ENCODE data around the gene HAO1. TPM values are rescaled to one million over a fixed set of nuclear protein-coding genes. Genes with fewer than 3 reads are reported as not detected.

HAO1 gene
- total RNA-seq, 1 donor, result not detected

- TF ChIP-seq CTCF (IDR thresholded peaks at IDR 0.05; ENCODE audit: extremely low read depth, low read depth, low read length), result no peak
- no peaks in the 10 kb centered on the region for H4K20me1 ChIP-seq (ENCODE audit: insufficient read depth, low read length)
- H3K79me2 ChIP-seq (ENCODE audit: insufficient read depth, low read length), result no peaks in the 10 kb centered on the region
- H3K27me3 ChIP-seq (ENCODE audit: insufficient read depth, low read length), result no peaks in the 10 kb centered on the region
- H3K4me3 ChIP-seq (ENCODE audit: insufficient read depth, low read length), result no peak overlapping the region
- peak overlapping the region; percentile 12 for H3K27ac ChIP-seq (ENCODE audit: low read depth, low read length)
- peaks cover 12% of the 10 kb centered on the region for H3K4me1 ChIP-seq (ENCODE audit: insufficient read depth, low read length)
- H2AFZ ChIP-seq (ENCODE audit: low read length), result no peak overlapping the region
- no peak overlapping the region for H3K4me2 ChIP-seq (ENCODE audit: insufficient read depth, low read length)
- H3K9me3 ChIP-seq (ENCODE audit: low read depth, low read length), result no peaks in the 10 kb centered on the region
- H3K36me3 ChIP-seq (ENCODE audit: insufficient read depth, low read length), result no peaks in the 10 kb centered on the region
- no peak for DNase-seq (ENCODE audit: insufficient read length, low spot score, missing footprints)
These were observed 15.6 kb downstream of the HAO1 start for GRCh38 chr20:7924692-7925091.

GRCh38 chr20:7916648-7917047 lies 23.6 kb downstream of the HAO1 start:
- Histone ChIP-seq H3K4me3 (ENCODE audit: insufficient read depth, low read length) (no peak overlapping the region), H3K36me3 (ENCODE audit: insufficient read depth, low read length) (no peaks in the 10 kb centered on the region), H3K4me2 (ENCODE audit: insufficient read depth, low read length) (no peak overlapping the region), H3K79me2 (ENCODE audit: insufficient read depth, low read length) (no peaks in the 10 kb centered on the region), H3K9me3 (ENCODE audit: low read depth, low read length) (no peaks in the 10 kb centered on the region), H3K4me1 (ENCODE audit: insufficient read depth, low read length) (no peaks in the 10 kb centered on the region), H4K20me1 (ENCODE audit: insufficient read depth, low read length) (no peaks in the 10 kb centered on the region), H2AFZ (ENCODE audit: low read length) (no peak overlapping the region), H3K27me3 (ENCODE audit: insufficient read depth, low read length) (no peaks in the 10 kb centered on the region), H3K27ac (ENCODE audit: low read depth, low read length) (no peak overlapping the region)
- TF ChIP-seq CTCF (IDR thresholded peaks at IDR 0.05; ENCODE audit: extremely low read depth, low read depth, low read length), result no peak
- DNase-seq (ENCODE audit: insufficient read length, low spot score, missing footprints), result no peak

- no peaks in the 10 kb centered on the region for H3K79me2 ChIP-seq (ENCODE audit: insufficient read depth, low read length)
- no peak overlapping the region for H3K4me2 ChIP-seq (ENCODE audit: insufficient read depth, low read length)
- TF ChIP-seq CTCF (IDR thresholded peaks at IDR 0.05; ENCODE audit: extremely low read depth, low read depth, low read length), result no peak
- H4K20me1 ChIP-seq (ENCODE audit: insufficient read depth, low read length), result no peaks in the 10 kb centered on the region
- H3K4me1 ChIP-seq (ENCODE audit: insufficient read depth, low read length), result no peaks in the 10 kb centered on the region
- no peak overlapping the region for H2AFZ ChIP-seq (ENCODE audit: low read length)
- H3K36me3 ChIP-seq (ENCODE audit: insufficient read depth, low read length), result no peaks in the 10 kb centered on the region
- DNase-seq (ENCODE audit: insufficient read length, low spot score, missing footprints), result no peak
- no peaks in the 10 kb centered on the region for H3K9me3 ChIP-seq (ENCODE audit: low read depth, low read length)
- peaks cover 1% of the 10 kb centered on the region for H3K27me3 ChIP-seq (ENCODE audit: insufficient read depth, low read length)
- H3K4me3 ChIP-seq (ENCODE audit: insufficient read depth, low read length), result no peak overlapping the region
- no peak overlapping the region for H3K27ac ChIP-seq (ENCODE audit: low read depth, low read length)
These were observed 27.7 kb downstream of the HAO1 start for GRCh38 chr20:7912551-7912950.

DNA sequence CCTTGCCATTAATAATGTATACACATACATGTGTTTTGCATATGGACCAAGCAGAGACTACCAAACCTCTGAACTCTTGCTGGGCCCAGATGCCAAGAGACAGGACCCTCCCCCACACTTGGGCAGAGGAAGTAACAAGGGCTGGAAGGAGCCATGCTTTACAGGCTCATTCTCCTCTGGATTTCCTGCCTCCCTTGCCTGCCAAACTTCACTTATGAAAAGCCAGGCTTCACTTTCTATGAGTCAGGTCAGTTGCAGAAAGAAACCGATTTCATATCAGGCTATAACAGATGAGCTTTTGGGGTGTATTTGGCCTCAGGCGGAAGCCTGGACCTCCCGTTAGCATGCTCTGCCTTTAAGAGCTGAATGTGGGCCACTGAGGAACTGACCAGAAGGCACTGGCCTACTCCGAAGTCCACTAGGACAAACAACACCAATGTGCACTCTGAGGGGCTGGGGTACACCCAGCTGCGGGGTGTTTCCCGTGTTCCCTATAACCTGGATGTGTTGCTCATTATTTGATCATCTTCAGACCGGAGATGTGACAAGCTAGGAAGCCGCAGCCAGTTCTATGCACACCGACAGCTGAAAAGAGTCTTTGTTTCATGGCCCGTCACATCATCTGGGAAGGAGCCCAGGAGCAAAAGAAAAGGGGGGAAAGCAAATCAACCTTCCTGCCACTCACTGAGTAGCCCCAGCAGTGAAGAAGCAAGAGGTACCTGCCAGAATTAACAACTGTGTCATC lies 28.5 kb downstream of the HAO1 start:
- Histone ChIP-seq H3K27me3 (ENCODE audit: insufficient read depth, low read length) (peaks cover 6% of the 10 kb centered on the region), H3K79me2 (ENCODE audit: insufficient read depth, low read length) (no peaks in the 10 kb centered on the region), H4K20me1 (ENCODE audit: insufficient read depth, low read length) (no peaks in the 10 kb centered on the region), H3K4me2 (ENCODE audit: insufficient read depth, low read length) (no peak overlapping the region), H3K27ac (ENCODE audit: low read depth, low read length) (no peak overlapping the region), H2AFZ (ENCODE audit: low read length) (peak overlapping the region; percentile 29), H3K4me3 (ENCODE audit: insufficient read depth, low read length) (no peak overlapping the region), H3K36me3 (ENCODE audit: insufficient read depth, low read length) (no peaks in the 10 kb centered on the region), H3K4me1 (ENCODE audit: insufficient read depth, low read length) (no peaks in the 10 kb centered on the region), H3K9me3 (ENCODE audit: low read depth, low read length) (no peaks in the 10 kb centered on the region)
- no peak for TF ChIP-seq CTCF (IDR thresholded peaks at IDR 0.05; ENCODE audit: extremely low read depth, low read depth, low read length)
- no peak for DNase-seq (ENCODE audit: insufficient read length, low spot score, missing footprints)

Measured in osteoblast (primary cell).